K562 treated with DMSO at 1 percent for 24 hours (cell line): Measurements from ENCODE around the gene ERF. TPM values are rescaled to one million over a fixed set of nuclear protein-coding genes. Genes with fewer than 3 reads are reported as not detected.

Experiments used
- total RNA-seq: library from RNA; unstranded; fragments of 300-600 nt; gene quantifications from 2 replicates; pipeline ENCODE4 v1.2.3, GENCODE V29; 2022; ENCODE audit warnings: low read depth; ENCODE audit not compliant: insufficient read depth

Gene ERF
- 61.5 and 62.7 TPM in 2 replicates for total RNA-seq

GRCh38 chr19:42254850-42255765 is at the start of gene ERF:
Gene ERF, minus strand, starts transcription at chr19:42255128. Its CDS starts 129 bp downstream, at chr19:42254999.

GRCh38 chr19:42301646-42302203 is 46.8 kb upstream of the ERF start, which contains the start of gene PRR19:
Gene PRR19, plus strand, starts transcription at chr19:42302132. Its CDS starts 7,453 bp downstream, at chr19:42309585.

GRCh38 chr19:42268704-42269477 is 14.0 kb upstream of the ERF start, which contains the start of gene CIC:
Gene CIC, plus strand, starts transcription at chr19:42269252. Its CDS starts 2,532 bp downstream, at chr19:42271784.

GRCh38 chr19:42242512-42243409 is 12.2 kb downstream of the ERF start, which contains the start of gene GSK3A:
Gene GSK3A, minus strand, starts transcription at chr19:42242602. Its CDS starts 137 bp downstream, at chr19:42242465.

GRCh38 chr19:42219812-42220750 is 34.8 kb downstream of the ERF start, which contains the start of gene ZNF526:
Gene ZNF526, plus strand, starts transcription at chr19:42220312. Its CDS starts 4,092 bp downstream, at chr19:42224404.

GRCh38 chr19:42217520-42218437 is 37.1 kb downstream of the ERF start, which contains the start of gene DEDD2:
Gene DEDD2, minus strand, starts transcription at chr19:42217677. Its CDS starts 670 bp downstream, at chr19:42217007.

Other genes with a start within 250 kb of the ERF start
- gene GRIK5, start 184.9 kb downstream of the ERF start, total RNA-seq = 3.0 and 3.6 TPM in 2 replicates
- 31.0 and 34.9 TPM in 2 replicates for gene ZNF574, start 179.0 kb downstream of the ERF start, total RNA-seq
- gene POU2F2, start 122.7 kb downstream of the ERF start, total RNA-seq = 0.97 and 1.0 TPM in 2 replicates
- gene DEDD2, start 37.5 kb downstream of the ERF start, total RNA-seq = 65.1 and 72.9 TPM in 2 replicates
- gene ZNF526, start 34.8 kb downstream of the ERF start, total RNA-seq = 12.7 and 13.4 TPM in 2 replicates
- gene GSK3A, start 12.5 kb downstream of the ERF start, total RNA-seq = 87.2 and 94.2 TPM in 2 replicates
- gene CIC, start 14.1 kb upstream of the ERF start, total RNA-seq = 51.8 and 58.5 TPM in 2 replicates
- gene PRR19, start 47.0 kb upstream of the ERF start, total RNA-seq = 0.42 and 0.78 TPM in 2 replicates
- gene PAFAH1B3, start 47.5 kb upstream of the ERF start, total RNA-seq = 126 and 144 TPM in 2 replicates
- gene TMEM145, start 58.2 kb upstream of the ERF start, total RNA-seq = 0.80 TPM in 1 of 2 replicates, not detected in the other
- 23.2 and 23.4 TPM in 2 replicates for gene MEGF8, start 70.5 kb upstream of the ERF start, total RNA-seq
- gene CNFN, start 135.2 kb upstream of the ERF start, total RNA-seq = 1.7 TPM in 1 of 2 replicates, not detected in the other
- not detected in 2 replicates for gene LIPE, start 172.3 kb upstream of the ERF start, total RNA-seq
- not detected in 2 replicates for gene CXCL17, start 187.8 kb upstream of the ERF start, total RNA-seq